GM23338 (cell line): Measurements from ENCODE around the gene MPL. TPM values are rescaled to one million over a fixed set of nuclear protein-coding genes. Genes with fewer than 3 reads are reported as not detected.

Experiments
- ATAC-seq: fragments of 200-7000 bp; cut with Tn5 transposase; 3 replicates; pipeline ENCODE4 v1.9.1; 2020
- DNase-seq: peaks from one replicate; pipeline ENCODE4 v3.0.0-alpha.2; 2015; ENCODE audit warnings: low spot score
- H2AFZ ChIP-seq: fragments of 200-600 bp; sonication (generic); 2 replicates; pipeline ENCODE4 v1.8.0; 2016; ENCODE audit warnings: antibody characterized with exemption, mild to moderate bottlenecking, moderate library complexity
- H3F3A ChIP-seq: fragments of 200-600 bp; sonication (generic); replicated peaks from 2 replicates; pipeline ENCODE4 v1.8.0; 2017; ENCODE audit warnings: antibody characterized with exemption, mixed run types, low read depth
- H3K27ac ChIP-seq: fragments of 200-600 bp; sonication (generic); 2 replicates; pipeline ENCODE4 v1.6.1; 2016; ENCODE audit warnings: low read depth
- H3K27me3 ChIP-seq: fragments of 200-600 bp; sonication (generic); 2 replicates; pipeline ENCODE4 v1.8.0; 2016; ENCODE audit warnings: mild to moderate bottlenecking, mixed run types, moderate library complexity; ENCODE audit not compliant: insufficient read depth
- H3K36me3 ChIP-seq: fragments of 200-600 bp; sonication (generic); 2 replicates; pipeline ENCODE4 v1.8.0; 2016; ENCODE audit warnings: mild to moderate bottlenecking; ENCODE audit not compliant: insufficient read depth
- H3K4me1 ChIP-seq: fragments of 200-600 bp; sonication (generic); 2 replicates; pipeline ENCODE4 v1.8.0; 2016; ENCODE audit warnings: mild to moderate bottlenecking, moderate library complexity; ENCODE audit not compliant: insufficient read depth
- H3K4me2 ChIP-seq: fragments of 200-600 bp; sonication (generic); 2 replicates; pipeline ENCODE4 v1.7.1; 2017; ENCODE audit warnings: mixed run types
- H3K4me3 ChIP-seq: fragments of 200-600 bp; sonication (generic); 2 replicates; pipeline ENCODE4 v1.6.1; 2016; ENCODE audit warnings: mixed run types
- H3K79me2 ChIP-seq: fragments of 200-600 bp; sonication (generic); replicated peaks from 2 replicates; pipeline ENCODE4 v1.8.0; 2017; ENCODE audit warnings: mild to moderate bottlenecking; ENCODE audit not compliant: insufficient read depth
- H3K9me2 ChIP-seq: fragments of 200-600 bp; sonication (generic); 2 replicates; pipeline ENCODE4 v1.8.0; 2017; ENCODE audit not compliant: insufficient read depth
- H4K20me1 ChIP-seq: fragments of 200-600 bp; sonication (generic); replicated peaks from 2 replicates; pipeline ENCODE4 v1.8.0; 2017; ENCODE audit warnings: mild to moderate bottlenecking; ENCODE audit not compliant: insufficient read depth
- H3K27ac Mint-ChIP-seq: 2 replicates; pipeline ENCODE4 v1.8.0; 2020; ENCODE audit warnings: inconsistent platforms, mild to moderate bottlenecking, moderate library complexity, mixed read lengths
- H3K27me3 Mint-ChIP-seq: 3 replicates; pipeline ENCODE4 v1.8.0; 2022; ENCODE audit warnings: low read depth, mild to moderate bottlenecking, moderate library complexity, mixed read lengths, inconsistent platforms; ENCODE audit not compliant: insufficient read depth, poor library complexity
- H3K36me3 Mint-ChIP-seq: 3 replicates; pipeline ENCODE4 v1.8.0; 2021; ENCODE audit warnings: low read depth, mild to moderate bottlenecking, inconsistent platforms, moderate library complexity, mixed read lengths
- H3K4me1 Mint-ChIP-seq: 3 replicates; pipeline ENCODE4 v1.8.0; 2020; ENCODE audit warnings: mild to moderate bottlenecking, inconsistent platforms, mixed read lengths
- H3K4me3 Mint-ChIP-seq: 3 replicates; pipeline ENCODE4 v1.8.0; 2021; ENCODE audit warnings: moderate library complexity, mild to moderate bottlenecking, inconsistent platforms, mixed read lengths
- H3K9me3 Mint-ChIP-seq: 3 replicates; pipeline ENCODE4 v1.8.0; 2020; ENCODE audit warnings: moderate library complexity, mild to moderate bottlenecking, inconsistent platforms, mixed read lengths
- CREB1 ChIP-seq: fragments of 250-450 bp; sonication (Bioruptor Pico); IDR thresholded peaks from 2 replicates; pipeline ENCODE4 v1.5.0; 2020; ENCODE audit warnings: low read depth, mild to moderate bottlenecking, moderate library complexity
- EZH2 ChIP-seq: fragments of 200-600 bp; sonication (generic); IDR thresholded peaks from one replicate; pipeline ENCODE4 v1.8.0; 2017; ENCODE audit warnings: antibody characterized with exemption, mild to moderate bottlenecking, low read depth; ENCODE audit not compliant: unreplicated experiment
- EZH2phosphoT487 ChIP-seq: fragments of 200-600 bp; sonication (generic); IDR thresholded peaks from one replicate; pipeline ENCODE4 v1.8.1; 2018; ENCODE audit warnings: antibody characterized with exemption; ENCODE audit not compliant: unreplicated experiment
- JUNB ChIP-seq: IDR thresholded peaks from one replicate; pipeline ENCODE4 v1.6.1; 2016; ENCODE audit warnings: antibody characterized with exemption; ENCODE audit not compliant: unreplicated experiment
- POLR2AphosphoS5 ChIP-seq: IDR thresholded peaks from 2 replicates; pipeline ENCODE4 v1.6.1; 2016; ENCODE audit warnings: antibody characterized with exemption, low read depth
- STAT1 ChIP-seq: IDR thresholded peaks from one replicate; pipeline ENCODE4 v1.6.1; 2016; ENCODE audit warnings: antibody characterized with exemption; ENCODE audit not compliant: unreplicated experiment
- ZNF114 ChIP-seq: fragments of 250-450 bp; sonication (Bioruptor Pico); IDR thresholded peaks from 2 replicates; pipeline ENCODE4 v1.5.0; 2020; ENCODE audit warnings: mild to moderate bottlenecking, moderate library complexity
- ZNF331 ChIP-seq: fragments of 250-450 bp; sonication (Bioruptor Pico); IDR thresholded peaks from 2 replicates; pipeline ENCODE4 v1.5.0; 2020; ENCODE audit warnings: low read depth, mild to moderate bottlenecking, moderate library complexity
- polyA plus RNA-seq: library from polyadenylated mRNA; unstranded; fragments of >200 nt; fragmentation: Nextera tagmentation; extraction: Ambion mirVana; gene quantifications from 2 replicates; pipeline ENCODE4 v1.2.1, GENCODE V29; 2016
- total RNA-seq: library from RNA; depleted of rRNA; stranded (reverse); fragments of >200 nt; shearing (Covaris generic); gene quantifications from 2 replicates; pipeline ENCODE4 v1.2.3, GENCODE V29; 2014
- TF ChIP-seq, protein P1 (sequence below): fragments of 250-450 bp; sonication (Bioruptor Pico); IDR thresholded peaks from 2 replicates; pipeline ENCODE4 v1.5.0; 2020; ENCODE audit warnings: mild to moderate bottlenecking, moderate library complexity
- TF ChIP-seq, protein P2 (sequence below), 2 experiments: fragments of 200-600 bp in 1 of 2; sonication (generic) in 1 of 2; conservative IDR thresholded peaks; 2 replicates each; pipeline versions ENCODE4 v1.5.1 to v1.6.1; 2016 to 2017; ENCODE audit warnings: antibody characterized with exemption in 2 of 2, low read depth in 2 of 2, mild to moderate bottlenecking in 2 of 2, moderate library complexity in 1 of 2
- TF ChIP-seq, protein P3 (sequence below): IDR thresholded peaks from 2 replicates; pipeline ENCODE4 v1.6.1; 2016; ENCODE audit warnings: antibody characterized with exemption

Gene MPL
- total and polyA plus RNA-seq, 2 experiments from 2014 or later: not detected

DNA sequence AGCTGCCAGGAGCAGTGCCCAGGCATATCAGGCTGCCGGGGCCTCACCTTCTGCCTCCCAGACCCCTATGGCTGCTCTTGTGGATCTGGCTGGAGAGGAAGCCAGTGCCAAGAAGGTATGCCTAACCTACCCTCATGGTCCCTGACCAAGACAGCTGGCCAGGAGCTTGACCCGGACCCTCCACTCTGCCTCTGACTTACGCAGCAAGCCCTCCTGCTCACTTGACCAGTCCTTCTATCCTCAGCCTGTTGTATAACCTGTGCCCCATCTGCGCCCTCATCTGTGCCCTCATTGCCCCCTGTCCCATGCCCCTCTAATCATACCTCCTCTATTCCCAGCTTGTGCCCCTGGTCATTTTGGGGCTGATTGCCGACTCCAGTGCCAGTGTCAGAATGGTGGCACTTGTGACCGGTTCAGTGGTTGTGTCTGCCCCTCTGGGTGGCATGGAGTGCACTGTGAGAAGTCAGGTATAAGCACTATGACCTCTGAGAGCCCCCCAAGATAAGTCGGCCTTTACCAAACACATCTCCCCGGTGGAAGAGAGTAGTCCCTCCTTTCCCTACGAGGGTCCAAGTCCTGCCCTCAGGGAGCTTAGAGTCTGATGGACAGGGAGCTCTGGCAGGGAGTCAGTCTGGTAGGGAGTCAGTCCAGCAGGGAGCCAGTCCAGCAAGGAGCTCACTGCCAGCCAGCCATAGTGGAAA is 30.0 kb upstream of the MPL start (continued):
- TF ChIP-seq, protein P1, sequence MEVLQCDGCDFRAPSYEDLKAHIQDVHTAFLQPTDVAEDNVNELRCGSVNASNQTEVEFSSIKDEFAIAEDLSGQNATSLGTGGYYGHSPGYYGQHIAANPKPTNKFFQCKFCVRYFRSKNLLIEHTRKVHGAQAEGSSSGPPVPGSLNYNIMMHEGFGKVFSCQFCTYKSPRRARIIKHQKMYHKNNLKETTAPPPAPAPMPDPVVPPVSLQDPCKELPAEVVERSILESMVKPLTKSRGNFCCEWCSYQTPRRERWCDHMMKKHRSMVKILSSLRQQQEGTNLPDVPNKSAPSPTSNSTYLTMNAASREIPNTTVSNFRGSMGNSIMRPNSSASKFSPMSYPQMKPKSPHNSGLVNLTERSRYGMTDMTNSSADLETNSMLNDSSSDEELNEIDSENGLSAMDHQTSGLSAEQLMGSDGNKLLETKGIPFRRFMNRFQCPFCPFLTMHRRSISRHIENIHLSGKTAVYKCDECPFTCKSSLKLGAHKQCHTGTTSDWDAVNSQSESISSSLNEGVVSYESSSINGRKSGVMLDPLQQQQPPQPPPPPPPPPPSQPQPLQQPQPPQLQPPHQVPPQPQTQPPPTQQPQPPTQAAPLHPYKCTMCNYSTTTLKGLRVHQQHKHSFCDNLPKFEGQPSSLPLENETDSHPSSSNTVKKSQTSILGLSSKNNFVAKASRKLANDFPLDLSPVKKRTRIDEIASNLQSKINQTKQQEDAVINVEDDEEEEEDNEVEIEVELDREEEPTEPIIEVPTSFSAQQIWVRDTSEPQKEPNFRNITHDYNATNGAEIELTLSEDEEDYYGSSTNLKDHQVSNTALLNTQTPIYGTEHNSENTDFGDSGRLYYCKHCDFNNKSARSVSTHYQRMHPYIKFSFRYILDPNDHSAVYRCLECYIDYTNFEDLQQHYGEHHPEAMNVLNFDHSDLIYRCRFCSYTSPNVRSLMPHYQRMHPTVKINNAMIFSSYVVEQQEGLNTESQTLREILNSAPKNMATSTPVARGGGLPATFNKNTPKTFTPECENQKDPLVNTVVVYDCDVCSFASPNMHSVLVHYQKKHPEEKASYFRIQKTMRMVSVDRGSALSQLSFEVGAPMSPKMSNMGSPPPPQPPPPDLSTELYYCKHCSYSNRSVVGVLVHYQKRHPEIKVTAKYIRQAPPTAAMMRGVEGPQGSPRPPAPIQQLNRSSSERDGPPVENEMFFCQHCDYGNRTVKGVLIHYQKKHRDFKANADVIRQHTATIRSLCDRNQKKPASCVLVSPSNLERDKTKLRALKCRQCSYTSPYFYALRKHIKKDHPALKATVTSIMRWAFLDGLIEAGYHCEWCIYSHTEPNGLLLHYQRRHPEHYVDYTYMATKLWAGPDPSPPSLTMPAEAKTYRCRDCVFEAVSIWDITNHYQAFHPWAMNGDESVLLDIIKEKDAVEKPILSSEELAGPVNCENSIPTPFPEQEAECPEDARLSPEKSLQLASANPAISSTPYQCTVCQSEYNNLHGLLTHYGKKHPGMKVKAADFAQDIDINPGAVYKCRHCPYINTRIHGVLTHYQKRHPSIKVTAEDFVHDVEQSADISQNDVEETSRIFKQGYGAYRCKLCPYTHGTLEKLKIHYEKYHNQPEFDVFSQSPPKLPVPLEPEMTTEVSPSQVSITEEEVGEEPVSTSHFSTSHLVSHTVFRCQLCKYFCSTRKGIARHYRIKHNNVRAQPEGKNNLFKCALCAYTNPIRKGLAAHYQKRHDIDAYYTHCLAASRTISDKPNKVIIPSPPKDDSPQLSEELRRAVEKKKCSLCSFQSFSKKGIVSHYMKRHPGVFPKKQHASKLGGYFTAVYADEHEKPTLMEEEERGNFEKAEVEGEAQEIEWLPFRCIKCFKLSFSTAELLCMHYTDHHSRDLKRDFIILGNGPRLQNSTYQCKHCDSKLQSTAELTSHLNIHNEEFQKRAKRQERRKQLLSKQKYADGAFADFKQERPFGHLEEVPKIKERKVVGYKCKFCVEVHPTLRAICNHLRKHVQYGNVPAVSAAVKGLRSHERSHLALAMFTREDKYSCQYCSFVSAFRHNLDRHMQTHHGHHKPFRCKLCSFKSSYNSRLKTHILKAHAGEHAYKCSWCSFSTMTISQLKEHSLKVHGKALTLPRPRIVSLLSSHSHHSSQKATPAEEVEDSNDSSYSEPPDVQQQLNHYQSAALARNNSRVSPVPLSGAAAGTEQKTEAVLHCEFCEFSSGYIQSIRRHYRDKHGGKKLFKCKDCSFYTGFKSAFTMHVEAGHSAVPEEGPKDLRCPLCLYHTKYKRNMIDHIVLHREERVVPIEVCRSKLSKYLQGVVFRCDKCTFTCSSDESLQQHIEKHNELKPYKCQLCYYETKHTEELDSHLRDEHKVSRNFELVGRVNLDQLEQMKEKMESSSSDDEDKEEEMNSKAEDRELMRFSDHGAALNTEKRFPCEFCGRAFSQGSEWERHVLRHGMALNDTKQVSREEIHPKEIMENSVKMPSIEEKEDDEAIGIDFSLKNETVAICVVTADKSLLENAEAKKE: no peak
- no peak for TF ChIP-seq ZNF114 (CRISPR knock-in tag)

DNA sequence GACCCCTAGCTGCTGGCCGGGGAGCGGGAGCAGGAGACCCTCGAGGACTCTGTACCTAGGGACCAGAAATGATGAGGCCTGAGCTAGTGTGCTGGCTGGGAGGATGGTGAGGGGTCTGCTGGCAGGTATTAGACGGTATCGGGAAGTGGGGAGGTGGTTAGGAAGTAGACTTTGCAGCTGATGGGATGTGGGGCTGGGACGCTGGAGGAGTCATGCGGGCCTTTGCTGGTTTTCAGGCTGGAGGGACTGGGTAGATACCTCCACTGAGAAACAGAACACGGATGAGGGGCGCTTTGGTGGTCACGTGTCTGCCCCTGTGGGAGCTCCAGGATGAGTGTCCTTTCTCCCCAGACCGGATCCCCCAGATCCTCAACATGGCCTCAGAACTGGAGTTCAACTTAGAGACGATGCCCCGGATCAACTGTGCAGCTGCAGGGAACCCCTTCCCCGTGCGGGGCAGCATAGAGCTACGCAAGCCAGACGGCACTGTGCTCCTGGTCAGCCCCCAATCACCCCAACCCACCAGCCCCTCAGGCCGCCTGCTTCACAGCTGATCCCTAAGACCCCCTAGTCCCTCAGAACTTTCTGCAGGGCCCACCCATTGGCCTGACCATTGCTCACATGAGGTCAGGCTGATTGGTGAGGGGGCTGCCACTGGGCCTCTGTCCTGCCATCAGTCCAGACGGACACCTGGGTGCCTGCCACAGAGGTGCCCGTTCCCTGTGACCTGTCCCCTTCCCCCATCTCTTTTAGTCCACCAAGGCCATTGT is 28.8 kb upstream of the MPL start:
- Histone ChIP-seq H3K27me3 (no peaks in the 10 kb centered on the region), H2AFZ (no peak overlapping the region), H3K9me2 (no peaks in the 10 kb centered on the region), H3K4me2 (no peak overlapping the region), H3K79me2 (no peaks in the 10 kb centered on the region), H3K4me1 (no peaks in the 10 kb centered on the region), H4K20me1 (no peaks in the 10 kb centered on the region), H3K4me3 (no peak overlapping the region), H3F3A (no peaks in the 10 kb centered on the region), H3K27ac (no peak overlapping the region), H3K36me3 (no peaks in the 10 kb centered on the region)
- ATAC-seq: no peak
- DNase-seq: no peak
- peaks cover 15% of the 10 kb centered on the region for H3K27me3 Mint-ChIP-seq
- H3K36me3 Mint-ChIP-seq: no peaks in the 10 kb centered on the region; the same call in 2 of the 3 replicates
- no peak overlapping the region for H3K4me3 Mint-ChIP-seq
- no peak overlapping the region for H3K27ac Mint-ChIP-seq
- H3K4me1 Mint-ChIP-seq: peaks cover 4% of the 10 kb centered on the region
- no peaks in the 10 kb centered on the region for H3K9me3 Mint-ChIP-seq
- TF ChIP-seq STAT1 (no peak), POLR2AphosphoS5 (no peak), CREB1 (CRISPR knock-in tag) (no peak), ZNF331 (CRISPR knock-in tag) (no peak), EZH2 (no peak), ZNF114 (CRISPR knock-in tag) (no peak), JUNB (no peak), EZH2phosphoT487 (no peak)
- TF ChIP-seq, protein P2, sequence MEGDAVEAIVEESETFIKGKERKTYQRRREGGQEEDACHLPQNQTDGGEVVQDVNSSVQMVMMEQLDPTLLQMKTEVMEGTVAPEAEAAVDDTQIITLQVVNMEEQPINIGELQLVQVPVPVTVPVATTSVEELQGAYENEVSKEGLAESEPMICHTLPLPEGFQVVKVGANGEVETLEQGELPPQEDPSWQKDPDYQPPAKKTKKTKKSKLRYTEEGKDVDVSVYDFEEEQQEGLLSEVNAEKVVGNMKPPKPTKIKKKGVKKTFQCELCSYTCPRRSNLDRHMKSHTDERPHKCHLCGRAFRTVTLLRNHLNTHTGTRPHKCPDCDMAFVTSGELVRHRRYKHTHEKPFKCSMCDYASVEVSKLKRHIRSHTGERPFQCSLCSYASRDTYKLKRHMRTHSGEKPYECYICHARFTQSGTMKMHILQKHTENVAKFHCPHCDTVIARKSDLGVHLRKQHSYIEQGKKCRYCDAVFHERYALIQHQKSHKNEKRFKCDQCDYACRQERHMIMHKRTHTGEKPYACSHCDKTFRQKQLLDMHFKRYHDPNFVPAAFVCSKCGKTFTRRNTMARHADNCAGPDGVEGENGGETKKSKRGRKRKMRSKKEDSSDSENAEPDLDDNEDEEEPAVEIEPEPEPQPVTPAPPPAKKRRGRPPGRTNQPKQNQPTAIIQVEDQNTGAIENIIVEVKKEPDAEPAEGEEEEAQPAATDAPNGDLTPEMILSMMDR (conservative IDR thresholded peaks at IDR 0.05; ENCODE audit: low read depth in 2 of 2): no peak
- TF ChIP-seq, protein P3, sequence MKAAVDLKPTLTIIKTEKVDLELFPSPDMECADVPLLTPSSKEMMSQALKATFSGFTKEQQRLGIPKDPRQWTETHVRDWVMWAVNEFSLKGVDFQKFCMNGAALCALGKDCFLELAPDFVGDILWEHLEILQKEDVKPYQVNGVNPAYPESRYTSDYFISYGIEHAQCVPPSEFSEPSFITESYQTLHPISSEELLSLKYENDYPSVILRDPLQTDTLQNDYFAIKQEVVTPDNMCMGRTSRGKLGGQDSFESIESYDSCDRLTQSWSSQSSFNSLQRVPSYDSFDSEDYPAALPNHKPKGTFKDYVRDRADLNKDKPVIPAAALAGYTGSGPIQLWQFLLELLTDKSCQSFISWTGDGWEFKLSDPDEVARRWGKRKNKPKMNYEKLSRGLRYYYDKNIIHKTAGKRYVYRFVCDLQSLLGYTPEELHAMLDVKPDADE: no peak
